CD14-positive monocyte (primary cell): ENCODE measurements around the gene CHRNE. TPM values are rescaled to one million over a fixed set of nuclear protein-coding genes. Genes with fewer than 3 reads are reported as not detected.

Experiments
- DNase-seq, 3 donors: peaks; one replicate each; pipeline ENCODE4 v3.0.0-alpha.2; 2011 to 2022
- H2AFZ ChIP-seq: 2 replicates; pipeline ENCODE4 v1.6.0; 2012; ENCODE audit warnings: mild to moderate bottlenecking, low read depth, low read length, inconsistent platforms; ENCODE audit not compliant: insufficient read depth, poor library complexity, severe bottlenecking
- H3K27ac ChIP-seq, 2 donors: 1 replicate in 1 of 2; 2 replicates in 1 of 2; pipeline ENCODE4 v1.5.1; 2012 to 2013; ENCODE audit warnings: low read length in 2 of 2, control low read depth in 1 of 2, inconsistent platforms in 1 of 2, low read depth in 1 of 2, mild to moderate bottlenecking in 1 of 2
- H3K27me3 ChIP-seq, 2 donors: one replicate each; pipeline versions ENCODE4 v1.6.0 to v1.6.1; 2011 to 2013; ENCODE audit warnings: low read length in 2 of 2; ENCODE audit not compliant: control insufficient read depth in 2 of 2, insufficient read depth in 2 of 2
- H3K36me3 ChIP-seq, 2 donors: replicated peaks in 1 of 2; 1 replicate in 1 of 2; 2 replicates in 1 of 2; pipeline versions ENCODE4 v1.5.1 to v1.6.1; 2012 to 2013; ENCODE audit warnings: low read length in 2 of 2, control low read depth in 1 of 2, inconsistent platforms in 1 of 2, mild to moderate bottlenecking in 1 of 2; ENCODE audit not compliant: insufficient read depth in 2 of 2, control insufficient read depth in 1 of 2
- H3K4me1 ChIP-seq, 2 donors: 1 replicate in 1 of 2; 2 replicates in 1 of 2; pipeline versions ENCODE4 v1.5.1 to v1.6.1; 2012 to 2013; ENCODE audit warnings: low read length in 2 of 2, control low read depth in 1 of 2, inconsistent platforms in 1 of 2, mild to moderate bottlenecking in 1 of 2, moderate library complexity in 1 of 2; ENCODE audit not compliant: insufficient read depth in 2 of 2, control insufficient read depth in 1 of 2
- H3K4me2 ChIP-seq: replicated peaks from 2 replicates; pipeline ENCODE3; 2012; ENCODE audit warnings: low read length, moderate library complexity, mild to moderate bottlenecking; ENCODE audit not compliant: poor library complexity, severe bottlenecking; ENCODE audit errors: extremely low read depth
- H3K4me3 ChIP-seq, 3 experiments: fragments of 200-600 bp in 1 of 3; sonication (generic) in 1 of 3; replicated peaks in 1 of 3; 1 replicate in 2 of 3; 2 replicates in 1 of 3; pipeline ENCODE4 v1.5.1; 2011 to 2013; ENCODE audit warnings: low read length in 3 of 3, mild to moderate bottlenecking in 3 of 3, control low read depth in 2 of 3, low read depth in 2 of 3, inconsistent platforms in 1 of 3, moderate library complexity in 1 of 3
- H3K79me2 ChIP-seq: 2 replicates; pipeline ENCODE4 v1.6.0; 2012; ENCODE audit warnings: mild to moderate bottlenecking, control low read depth, inconsistent platforms, low read length, moderate library complexity; ENCODE audit not compliant: insufficient read depth
- H3K9ac ChIP-seq: 2 replicates; pipeline ENCODE4 v1.6.0; 2017; ENCODE audit warnings: low read length, mild to moderate bottlenecking; ENCODE audit not compliant: insufficient read depth, poor library complexity, severe bottlenecking
- H3K9me3 ChIP-seq, 2 donors: replicated peaks in 1 of 2; 1 replicate in 1 of 2; 2 replicates in 1 of 2; pipeline versions ENCODE4 v1.5.1 to v1.6.1; 2012 to 2013; ENCODE audit warnings: low read length in 2 of 2, control low read depth in 1 of 2; ENCODE audit not compliant: control insufficient read depth in 1 of 2, insufficient read depth in 1 of 2
- H4K20me1 ChIP-seq: 2 replicates; pipeline ENCODE4 v1.6.0; 2012; ENCODE audit warnings: mild to moderate bottlenecking, low read length, control low read depth, moderate library complexity; ENCODE audit not compliant: insufficient read depth
- H3K27ac Mint-ChIP-seq, 7 donors: one replicate each; pipeline ENCODE4 v1.8.0; 2020; ENCODE audit warnings: mild to moderate bottlenecking in 7 of 7, mixed read lengths in 7 of 7, moderate library complexity in 6 of 7, inconsistent platforms in 2 of 7
- H3K27me3 Mint-ChIP-seq, 3 donors: one replicate each; pipeline ENCODE4 v1.8.0; 2021 to 2022; ENCODE audit warnings: low read depth in 3 of 3, mild to moderate bottlenecking in 3 of 3, mixed read lengths in 3 of 3, moderate library complexity in 3 of 3, inconsistent platforms in 1 of 3
- H3K36me3 Mint-ChIP-seq, 2 donors: one replicate each; pipeline ENCODE4 v1.8.0; 2020; ENCODE audit warnings: mixed read lengths in 2 of 2, inconsistent platforms in 1 of 2, mild to moderate bottlenecking in 1 of 2
- H3K4me1 Mint-ChIP-seq: one replicate; pipeline ENCODE4 v1.8.0; 2020; ENCODE audit warnings: mild to moderate bottlenecking, mixed read lengths
- H3K4me3 Mint-ChIP-seq, 2 donors: one replicate each; pipeline ENCODE4 v1.8.0; 2020; ENCODE audit warnings: mild to moderate bottlenecking in 2 of 2, mixed read lengths in 2 of 2, moderate library complexity in 1 of 2
- H3K9me3 Mint-ChIP-seq, 7 donors: one replicate each; pipeline ENCODE4 v1.8.0; 2020 to 2022; ENCODE audit warnings: mixed read lengths in 7 of 7, mild to moderate bottlenecking in 6 of 7, moderate library complexity in 6 of 7, inconsistent platforms in 2 of 7
- CTCF ChIP-seq: fragments of 200-600 bp; IDR thresholded peaks from one replicate; pipeline ENCODE4 v1.8.0; 2022; ENCODE audit warnings: antibody characterized with exemption, mild to moderate bottlenecking
- WGBS: methylation state at CpG from one replicate; pipeline ENCODE4 v1.1.5; 2013; ENCODE audit warnings: missing lambda C conversion rate; ENCODE audit not compliant: insufficient coverage; 5-methylcytosine and 5-hydroxymethylcytosine counted together
- intact Hi-C, 2 donors: fragments of 100-400 bp; cut with micrococcal nuclease; formaldehyde crosslinking; loops; one replicate each; pipeline versions ENCODE4 v1.15.0 to v1.15.1; 2023
- polyA plus RNA-seq, 3 donors: library from polyadenylated mRNA; depleted of rRNA in 1 of 3; unstranded in 2 of 3; stranded (reverse) in 1 of 3; fragments of 300-500 nt in 2 of 3; fragments of >200 nt in 1 of 3; fragmentation: Illumina TruSeq in 2 of 3; gene quantifications; 1 replicate in 2 of 3; 2 replicates in 1 of 3; pipeline ENCODE4 v1.2.3, GENCODE V29; 2012 to 2021

Gene CHRNE
- polyA plus RNA-seq, 3 donors: 0.54 to 12.6 (median 2.1) TPM

- H3K4me3 ChIP-seq: no peak overlapping the region
- peaks cover 15 to 32% of the 10 kb centered on the region in 2 donors for H3K36me3 ChIP-seq
- TF ChIP-seq CTCF: no peak
- Mint-ChIP-seq H3K27ac (no peak overlapping the region), H3K36me3 (peaks cover 40 to 49% of the 10 kb centered on the region in 2 donors), H3K4me3 (no peak overlapping the region), H3K9me3 (peaks cover 0 to 2% (median 0%) of the 10 kb centered on the region in 7 donors), H3K4me1 (peaks cover 19% of the 10 kb centered on the region), H3K27me3 (peaks cover 2 to 4% (median 3%) of the 10 kb centered on the region in 3 donors)
- H3K4me2 ChIP-seq: no peak overlapping the region
- H4K20me1 ChIP-seq: peaks cover 47% of the 10 kb centered on the region
- no peak overlapping the region for H3K27ac ChIP-seq
- H3K9ac ChIP-seq: no peak overlapping the region
- 97% methylated on average over 16 of the region's 16 CpGs for WGBS
- peaks cover 13 to 22% of the 10 kb centered on the region in 2 donors for H3K4me1 ChIP-seq
- no peak for DNase-seq
- H3K79me2 ChIP-seq: peaks cover 34% of the 10 kb centered on the region
- intact Hi-C loops: no loop called here
- H3K27me3 ChIP-seq: no peaks in the 10 kb centered on the region
- H2AFZ ChIP-seq: no peak overlapping the region
- no peaks in the 10 kb centered on the region for H3K9me3 ChIP-seq
Measured at GRCh38 chr17:4861052-4861451, 41.8 kb downstream of the CHRNE start.

GRCh38 chr17:4860651-4861050, 42.2 kb downstream of the CHRNE start:
- no peak for TF ChIP-seq CTCF
- H3K4me3 Mint-ChIP-seq: no peak overlapping the region
- Histone ChIP-seq H3K4me1 (peaks cover 13 to 22% of the 10 kb centered on the region in 2 donors), H2AFZ (no peak overlapping the region), H3K4me3 (no peak overlapping the region), H3K27ac (no peak overlapping the region), H3K9ac (no peak overlapping the region), H3K79me2 (peaks cover 34% of the 10 kb centered on the region), H3K36me3 (peaks cover 15 to 32% of the 10 kb centered on the region in 2 donors), H3K4me2 (no peak overlapping the region), H3K27me3 (no peaks in the 10 kb centered on the region), H3K9me3 (no peaks in the 10 kb centered on the region), H4K20me1 (peaks cover 49% of the 10 kb centered on the region)
- peaks cover 2 to 4% (median 3%) of the 10 kb centered on the region in 3 donors for H3K27me3 Mint-ChIP-seq
- no peak overlapping the region for H3K27ac Mint-ChIP-seq
- peaks cover 42 to 51% of the 10 kb centered on the region in 2 donors for H3K36me3 Mint-ChIP-seq
- intact Hi-C loops: no loop called here
- 100% methylated on average over 3 of the region's 9 CpGs for WGBS
- peaks cover 19% of the 10 kb centered on the region for H3K4me1 Mint-ChIP-seq
- H3K9me3 Mint-ChIP-seq: peaks cover 0 to 2% (median 0%) of the 10 kb centered on the region in 7 donors
- no peak for DNase-seq
